GM21786 (cell line): ENCODE data around the gene FBXL19.
"Not testable (repeated sequence)": the region's sequence is repeated elsewhere in the genome, so short reads cannot be mapped to it uniquely, and the experiment has no call there.

Experiments
- ATAC-seq: cut with Tn5 transposase; IDR thresholded peaks from one replicate; pipeline ENCODE4 v1.9.1; 2021; ENCODE audit not compliant: unreplicated experiment

The FBXL19 gene

GRCh38 chr16:30921748-30922419 is 1.5 kb upstream of the FBXL19 start:
- no peak for ATAC-seq

GRCh38 chr16:30922420-30922959 is 882 bp upstream of the FBXL19 start:
- peak; percentile 69 for ATAC-seq

- peak; percentile 63 for ATAC-seq
These were observed 324 bp upstream of the FBXL19 start for GRCh38 chr16:30922960-30923535.

GRCh38 chr16:30924076-30924912 is 922 bp downstream of the FBXL19 start:
- ATAC-seq: no peak

- no peak for ATAC-seq
These were observed 1.7 kb downstream of the FBXL19 start for GRCh38 chr16:30924913-30925631.

- no peak for ATAC-seq
These were observed 2.2 kb downstream of the FBXL19 start for GRCh38 chr16:30925632-30925987.

GRCh38 chr16:30925995-30926811 is 2.8 kb downstream of the FBXL19 start:
- ATAC-seq: no peak

GRCh38 chr16:30926937-30927788 is 3.8 kb downstream of the FBXL19 start:
- ATAC-seq: no peak

- ATAC-seq: no peak
These were observed 4.5 kb downstream of the FBXL19 start for GRCh38 chr16:30927789-30928378.

GRCh38 chr16:30928390-30928789 is 5.0 kb downstream of the FBXL19 start:
- no peak for ATAC-seq

GRCh38 chr16:30929167-30929566 is 5.8 kb downstream of the FBXL19 start:
- no peak for ATAC-seq

GRCh38 chr16:30930160-30930571 is 6.8 kb downstream of the FBXL19 start:
- ATAC-seq: no peak

- ATAC-seq: no peak
These were observed 7.8 kb downstream of the FBXL19 start for GRCh38 chr16:30931068-30931650.

- ATAC-seq: no peak
These were observed 11.6 kb downstream of the FBXL19 start for GRCh38 chr16:30934827-30935557.

- ATAC-seq: no peak
These were observed 14.3 kb downstream of the FBXL19 start for GRCh38 chr16:30937692-30938091.

GRCh38 chr16:30939571-30939970 is 16.2 kb downstream of the FBXL19 start:
- ATAC-seq: not testable (repeated sequence)

- peak; percentile 85 for ATAC-seq
These were observed 18.4 kb downstream of the FBXL19 start for GRCh38 chr16:30941600-30942425.
